Epithelial cell of proximal tubule (primary cell): Measurements from ENCODE around the gene RNU1-4. TPM values are rescaled to one million over a fixed set of nuclear protein-coding genes. Genes with fewer than 3 reads are reported as not detected.
"Not testable (repeated sequence)": the region's sequence is repeated elsewhere in the genome, so short reads cannot be mapped to it uniquely, and the experiment has no call there.

Experiments used
- DNase-seq: peaks from one replicate; pipeline ENCODE4 v3.0.0-alpha.2; 2011; ENCODE audit warnings: low read depth
- H3K4me3 ChIP-seq: 2 replicates; pipeline ENCODE4 v1.5.1; 2011; ENCODE audit warnings: low read depth, mild to moderate bottlenecking, low read length
- total RNA-seq: library from RNA; depleted of rRNA; stranded (reverse); fragments of >200 nt; gene quantifications from 2 replicates; pipeline ENCODE4 v1.2.3, GENCODE V29; 2015

The RNU1-4 gene
- total RNA-seq, 1 donor from 2014 or later, result under 0.01 TPM

DNA sequence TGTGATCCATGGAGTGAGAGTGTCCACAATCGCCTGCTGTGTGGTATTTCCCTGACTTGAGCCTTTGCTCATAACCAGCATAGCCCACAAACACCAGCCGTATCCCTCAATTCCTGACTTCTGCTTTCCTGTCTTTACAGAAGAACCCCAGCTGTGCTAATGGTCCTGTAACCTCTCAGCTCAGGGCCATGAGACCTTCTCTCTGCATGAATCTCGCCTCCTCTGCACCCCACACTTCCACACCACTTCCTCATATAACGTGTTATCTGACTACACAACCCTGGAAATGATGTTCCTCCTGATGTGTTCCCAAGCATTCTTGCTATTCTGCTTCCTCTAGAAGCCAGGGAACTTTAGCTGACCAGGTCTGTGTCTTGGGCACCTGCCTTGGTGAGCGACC is 41.3 kb downstream of the RNU1-4 start:
- not testable (repeated sequence) for H3K4me3 ChIP-seq, DNase-seq

DNA sequence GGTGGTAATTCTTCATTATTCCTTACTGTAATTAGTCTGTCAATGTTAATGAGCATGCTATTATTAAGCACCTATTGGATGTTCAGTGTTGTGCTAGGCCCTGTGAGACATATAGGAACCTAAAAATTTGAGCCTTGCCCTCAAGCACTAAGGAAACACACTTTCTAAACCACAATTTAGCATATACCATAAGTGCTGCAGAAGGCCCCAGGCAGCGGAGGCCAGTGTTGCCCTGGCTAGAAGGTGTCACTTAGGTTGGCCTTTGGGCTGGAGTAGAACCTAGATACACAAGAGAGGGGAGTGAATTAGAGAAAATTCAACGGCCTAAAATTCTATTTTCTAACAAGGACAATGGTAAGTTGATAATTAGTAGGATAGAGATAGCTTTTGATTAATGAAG is 44.6 kb downstream of the RNU1-4 start:
- H3K4me3 ChIP-seq, DNase-seq: not testable (repeated sequence)

DNA sequence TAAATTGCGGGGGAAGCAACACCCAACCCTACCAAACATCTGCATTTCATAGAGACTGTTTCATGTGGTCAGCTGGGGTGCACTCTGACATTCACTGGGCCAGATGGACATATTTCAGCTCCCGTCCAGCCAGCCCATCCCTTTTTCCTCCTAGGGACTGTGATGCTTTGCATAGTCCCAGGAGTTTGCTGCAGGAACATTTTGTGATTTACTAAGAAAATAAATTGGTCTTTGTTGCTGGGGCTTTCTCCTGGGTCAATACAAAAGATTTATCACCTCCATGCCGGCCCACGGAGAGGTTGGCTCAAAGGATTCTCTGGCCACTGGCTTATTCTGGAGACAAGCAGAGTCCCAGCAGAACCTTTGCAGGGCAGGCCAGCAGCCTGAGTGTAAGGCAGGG is 46.0 kb downstream of the RNU1-4 start:
- H3K4me3 ChIP-seq, DNase-seq: not testable (repeated sequence)

DNA sequence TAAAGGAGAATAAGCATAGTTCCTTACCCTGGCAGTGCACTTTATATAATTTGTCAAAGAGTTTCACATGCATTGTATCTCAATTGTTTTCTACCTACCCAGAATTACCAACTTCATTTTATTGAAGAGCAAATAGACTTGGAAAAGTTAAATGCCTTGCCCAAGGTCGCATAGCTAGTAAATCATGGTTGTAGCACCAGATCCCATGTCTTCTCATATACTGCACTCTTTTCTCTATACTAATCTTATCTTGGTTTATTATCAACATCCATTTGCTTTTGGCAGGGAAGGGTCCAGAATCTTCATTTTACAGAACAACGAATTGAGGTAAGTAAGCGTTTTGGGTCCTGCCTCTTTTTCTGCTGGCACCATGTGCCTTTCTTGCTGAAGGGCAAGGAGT is 46.9 kb downstream of the RNU1-4 start:
- not testable (repeated sequence) for H3K4me3 ChIP-seq, DNase-seq

DNA sequence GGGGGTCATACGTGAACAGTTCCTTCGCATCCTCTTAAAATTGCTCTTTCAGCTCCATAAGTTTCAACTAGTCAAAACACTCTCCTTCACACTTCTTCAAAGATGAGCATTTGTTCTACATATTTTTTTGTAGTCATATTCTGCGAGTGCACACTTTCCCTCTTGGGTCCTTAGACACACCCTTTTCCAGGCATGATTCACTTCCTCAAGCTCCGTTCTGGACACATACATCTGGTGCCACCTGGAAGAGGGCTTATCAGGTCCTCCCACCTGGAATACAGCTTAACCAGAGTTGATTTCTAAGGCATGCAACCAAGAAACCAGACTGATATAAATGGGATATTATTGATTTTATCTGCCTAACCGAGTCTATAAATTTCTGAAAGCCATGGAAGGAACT is 47.4 kb downstream of the RNU1-4 start:
- not testable (repeated sequence) for DNase-seq, H3K4me3 ChIP-seq

Other genes starting within 250 kb of the RNU1-4 start
- under 0.01 TPM in 2 replicates for gene RNU1-1, start 226.2 kb upstream of the RNU1-4 start, total RNA-seq
- 9.2 and 9.7 TPM in 2 replicates for gene NBPF1, start 127.0 kb upstream of the RNU1-4 start, total RNA-seq
- under 0.01 TPM in 2 replicates for gene RNU1-3, start 73.6 kb upstream of the RNU1-4 start, total RNA-seq
- gene RNU1-2, start 155.5 kb downstream of the RNU1-4 start, total RNA-seq, result under 0.01 TPM in 2 replicates
- gene CROCC, start 181.4 kb downstream of the RNU1-4 start, total RNA-seq, result 15.2 and 17.7 TPM in 2 replicates
- 42.2 and 53.2 TPM in 2 replicates for gene MFAP2, start 240.1 kb downstream of the RNU1-4 start, total RNA-seq